Keratinocyte (primary cell): ENCODE measurements around the gene BRSK2. TPM values are rescaled to one million over a fixed set of nuclear protein-coding genes. Genes with fewer than 3 reads are reported as not detected.

Experiments used
- DNase-seq: peaks from one replicate; pipeline ENCODE4 v3.0.0-alpha.2; 2011; ENCODE audit warnings: low read depth, missing footprints, low spot score
- FAIRE-seq: peaks from 2 replicates; lab custom pipeline; 2011; peaks lifted over from hg19 to GRCh38; lab: Jason Lieb, UNC
- H2AFZ ChIP-seq: 2 replicates; pipeline ENCODE4 v1.6.0; 2012; ENCODE audit warnings: low read length, control low read depth, inconsistent platforms; ENCODE audit not compliant: control insufficient read depth
- H3K27ac ChIP-seq: 2 replicates; pipeline ENCODE4 v1.5.1; 2011; ENCODE audit warnings: low read length; ENCODE audit not compliant: control insufficient read depth, insufficient read depth
- H3K27me3 ChIP-seq: 3 replicates; pipeline ENCODE4 v1.6.0; 2011; ENCODE audit warnings: low read length; ENCODE audit not compliant: control insufficient read depth, insufficient read depth; ENCODE audit errors: extremely low read depth
- H3K36me3 ChIP-seq, 2 experiments: 2 replicates in 1 of 2; 3 replicates in 1 of 2; pipeline ENCODE4 v1.5.1; 2011; ENCODE audit warnings: low read length in 2 of 2, mild to moderate bottlenecking in 1 of 2; ENCODE audit not compliant: control insufficient read depth in 2 of 2, insufficient read depth in 2 of 2; ENCODE audit errors: extremely low read depth in 1 of 2
- H3K4me1 ChIP-seq: 3 replicates; pipeline ENCODE4 v1.5.1; 2011; ENCODE audit warnings: low read length; ENCODE audit not compliant: control insufficient read depth, insufficient read depth; ENCODE audit errors: extremely low read depth
- H3K4me2 ChIP-seq: 3 replicates; pipeline ENCODE4 v1.6.0; 2011; ENCODE audit warnings: low read depth, low read length; ENCODE audit not compliant: control insufficient read depth, insufficient read depth; ENCODE audit errors: extremely low read depth
- H3K4me3 ChIP-seq, 3 experiments: fragments of 200-600 bp in 1 of 3; sonication (generic) in 1 of 3; 2 replicates in 2 of 3; 3 replicates in 1 of 3; pipeline ENCODE4 v1.5.1; 2011 to 2016; ENCODE audit warnings: low read length in 3 of 3, mild to moderate bottlenecking in 3 of 3, control low read depth in 2 of 3, inconsistent platforms in 1 of 3, low read depth in 1 of 3, mixed read lengths in 1 of 3, mixed run types in 1 of 3, moderate library complexity in 1 of 3; ENCODE audit not compliant: control insufficient read depth in 2 of 3, insufficient read depth in 2 of 3; ENCODE audit errors: extremely low read depth in 1 of 3
- H3K79me2 ChIP-seq: 2 replicates; pipeline ENCODE4 v1.6.0; 2012; ENCODE audit warnings: low read length; ENCODE audit not compliant: control insufficient read depth, insufficient read depth
- H3K9ac ChIP-seq: 3 replicates; pipeline ENCODE4 v1.6.0; 2011; ENCODE audit warnings: low read length; ENCODE audit not compliant: control insufficient read depth, insufficient read depth; ENCODE audit errors: extremely low read depth
- H3K9me1 ChIP-seq: 3 replicates; pipeline ENCODE4 v1.6.0; 2011; ENCODE audit warnings: low read length; ENCODE audit not compliant: control insufficient read depth, insufficient read depth; ENCODE audit errors: extremely low read depth
- H3K9me3 ChIP-seq: 2 replicates; pipeline ENCODE4 v1.5.1; 2012; ENCODE audit warnings: low read depth, low read length; ENCODE audit not compliant: control insufficient read depth
- H4K20me1 ChIP-seq: 3 replicates; pipeline ENCODE4 v1.6.0; 2011; ENCODE audit warnings: low read length; ENCODE audit not compliant: control insufficient read depth, insufficient read depth; ENCODE audit errors: extremely low read depth
- CTCF ChIP-seq, 3 experiments: IDR thresholded peaks in 1 of 3; conservative IDR thresholded peaks in 1 of 3; optimal IDR thresholded peaks in 1 of 3; 2 replicates in 2 of 3; 3 replicates in 1 of 3; pipeline versions ENCODE3 to v1.5.1; 2011; ENCODE audit warnings: low read length in 3 of 3, mild to moderate bottlenecking in 3 of 3, moderate library complexity in 2 of 3, control low read depth in 1 of 3, inconsistent platforms in 1 of 3; ENCODE audit not compliant: insufficient read depth in 2 of 3; ENCODE audit errors: extremely low read depth in 1 of 3
- EZH2 ChIP-seq: IDR thresholded peaks from one replicate; pipeline ENCODE4 v1.6.1; 2012; ENCODE audit warnings: inconsistent platforms, mild to moderate bottlenecking, low read length, moderate library complexity
- dilution Hi-C: fragments of 300-500 bp; cut with MboI; formaldehyde crosslinking; loops from one replicate; pipeline ENCODE4 v1.7.0; 2020; ENCODE audit warnings: low sequenced_read_pairs; ENCODE audit not compliant: extremely low pct_ligation_motif_present
- polyA plus RNA-seq, 5 experiments: library from polyadenylated mRNA; depleted of rRNA in 3 of 5; stranded (reverse) in 3 of 5; stranded (forward) in 1 of 5; unstranded in 1 of 5; fragments of >200 nt; gene quantifications; 1 replicate in 1 of 5; 2 replicates in 3 of 5; 3 replicates in 1 of 5; pipeline versions ENCODE4 v1.2.1 to v1.2.3, GENCODE V29; 2011 to 2012; ENCODE audit warnings: missing spikeins in 2 of 5, low read depth in 1 of 5, low replicate concordance in 1 of 5

Gene BRSK2
- polyA plus RNA-seq, 1 donor (not counting 4 experiments of a cell fraction or from before 2014, with no cell fraction given) = 0.09 TPM

DNA sequence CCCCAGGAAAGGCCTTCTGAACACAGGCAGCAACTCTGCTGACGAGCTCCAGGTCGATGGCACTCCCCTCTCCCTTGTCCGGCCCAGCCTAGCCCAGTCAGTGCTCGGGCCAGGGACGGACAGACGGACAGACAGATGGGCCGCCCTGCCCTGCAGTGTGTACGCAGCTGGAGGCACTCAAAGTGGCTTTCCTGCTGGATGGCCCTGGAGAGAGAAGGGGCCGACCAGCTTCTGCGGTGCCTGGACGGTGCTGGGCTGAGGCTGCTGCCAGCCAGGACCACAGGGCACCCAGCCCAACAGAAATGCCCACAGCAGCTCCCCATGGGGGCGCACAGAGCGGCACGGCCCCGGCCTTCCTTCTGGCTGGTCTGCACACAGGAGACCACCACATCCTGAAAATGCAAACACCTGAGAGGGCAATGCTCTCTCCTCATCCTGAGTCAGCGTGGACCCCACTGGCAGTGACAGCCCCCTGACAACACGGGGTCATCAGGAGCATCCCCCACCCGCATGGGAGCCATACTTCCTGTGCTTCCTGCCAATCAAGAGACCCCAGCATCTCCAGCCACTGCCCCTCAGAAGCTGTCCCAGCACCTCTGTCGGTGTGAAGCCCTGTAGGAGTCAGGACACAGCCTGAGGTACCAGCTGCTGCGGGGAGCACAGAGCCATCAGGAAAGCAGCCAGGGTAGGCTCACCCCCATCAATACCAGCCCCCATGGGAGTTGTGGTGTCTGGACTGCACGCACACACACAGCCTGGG lies 97.5 kb downstream of the BRSK2 start:
- no peak for DNase-seq
- H3K9ac ChIP-seq = no peak overlapping the region
- H3K9me1 ChIP-seq = no peaks in the 10 kb centered on the region
- dilution Hi-C loops = no loop called here
- H3K9me3 ChIP-seq = no peaks in the 10 kb centered on the region
- no peak for FAIRE-seq
- peaks cover 29% of the 10 kb centered on the region for H4K20me1 ChIP-seq
- no peaks in the 10 kb centered on the region for H3K27me3 ChIP-seq
- peaks cover 62% of the 10 kb centered on the region for H3K79me2 ChIP-seq
- H3K4me2 ChIP-seq = no peak overlapping the region
- H2AFZ ChIP-seq = no peak overlapping the region
- H3K27ac ChIP-seq = no peak overlapping the region
- H3K4me1 ChIP-seq = peaks cover 3% of the 10 kb centered on the region
- peaks cover 0 to 2% of the 10 kb centered on the region in 2 experiments for H3K36me3 ChIP-seq
- H3K4me3 ChIP-seq = no peak overlapping the region
- TF ChIP-seq EZH2 (no peak), CTCF (optimal IDR thresholded peaks at IDR 0.05 in 1 of 3, IDR thresholded peaks at IDR 0.05 in 1 of 3, conservative IDR thresholded peaks at IDR 0.05 in 1 of 3; ENCODE audit: extremely low read depth in 1 of 3, insufficient read depth in 2 of 3, low read length in 3 of 3) (no peak)

DNA sequence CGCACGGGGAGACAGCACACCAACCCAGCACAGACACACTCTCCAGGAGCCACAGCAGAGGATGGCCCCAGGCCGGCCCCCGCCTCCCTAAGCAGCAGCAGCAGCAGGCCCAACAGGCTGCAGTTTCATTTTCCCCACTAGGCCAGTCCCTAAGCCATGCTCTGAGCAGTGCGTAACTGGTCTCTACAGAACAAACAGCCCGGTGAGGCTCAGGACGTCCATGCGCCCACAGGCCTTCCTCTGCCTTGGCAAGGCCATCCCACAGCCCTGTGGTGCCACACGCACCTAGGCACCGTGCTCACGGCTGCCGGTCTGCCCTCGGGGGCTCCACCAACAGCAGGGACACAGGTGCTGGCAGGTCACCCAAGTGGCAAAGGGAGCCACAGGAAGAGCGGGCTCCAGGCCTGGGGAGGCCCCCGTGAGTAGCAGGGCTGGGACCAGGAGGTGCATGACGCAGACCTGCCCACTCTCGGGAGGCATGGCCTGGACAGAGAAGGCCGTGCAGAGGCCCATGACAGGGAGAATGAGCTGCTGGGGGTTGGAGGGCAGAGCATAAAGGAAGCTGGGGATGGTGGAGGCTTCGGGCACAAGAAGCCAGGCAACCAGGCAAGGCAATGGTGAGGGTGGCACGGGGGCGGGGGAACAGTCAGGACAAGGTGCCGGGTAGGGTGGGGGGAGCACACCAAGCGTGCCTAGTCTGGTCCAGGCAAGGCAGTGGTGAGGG lies 98.3 kb downstream of the BRSK2 start:
- H3K36me3 ChIP-seq = peaks cover 0 to 2% of the 10 kb centered on the region in 2 experiments
- H3K79me2 ChIP-seq = peaks cover 67% of the 10 kb centered on the region

More for the DNA sequence above, 98.3 kb downstream of the BRSK2 start:
- Histone ChIP-seq H3K27me3 (no peaks in the 10 kb centered on the region), H3K9me1 (no peaks in the 10 kb centered on the region), H2AFZ (no peak overlapping the region), H3K4me1 (peaks cover 3% of the 10 kb centered on the region), H4K20me1 (peaks cover 32% of the 10 kb centered on the region), H3K9me3 (no peaks in the 10 kb centered on the region), H3K4me2 (no peak overlapping the region), H3K4me3 (no peak overlapping the region), H3K9ac (no peak overlapping the region), H3K27ac (no peak overlapping the region)
- DNase-seq (no peak), FAIRE-seq (no peak)
- TF ChIP-seq EZH2 (no peak), CTCF (optimal IDR thresholded peaks at IDR 0.05 in 1 of 3, IDR thresholded peaks at IDR 0.05 in 1 of 3, conservative IDR thresholded peaks at IDR 0.05 in 1 of 3; ENCODE audit: extremely low read depth in 1 of 3, insufficient read depth in 2 of 3, low read length in 3 of 3) (no peak)
- dilution Hi-C loops = no loop called here
